Muscle layer of colon (tissue), 2 donors: Measurements from ENCODE around the gene C12orf60.

Experiments used
- H3K27ac ChIP-seq: one replicate; pipeline ENCODE4 v1.7.0; 2013; ENCODE audit warnings: low read depth, mild to moderate bottlenecking, low read length, moderate library complexity
- H3K27me3 ChIP-seq, 2 donors: one replicate each; pipeline ENCODE4 v1.7.0; 2013; ENCODE audit warnings: low read length in 2 of 2, mild to moderate bottlenecking in 2 of 2; ENCODE audit not compliant: insufficient read depth in 2 of 2, control insufficient read depth in 1 of 2
- H3K36me3 ChIP-seq: one replicate; pipeline ENCODE4 v1.7.0; 2013; ENCODE audit warnings: mild to moderate bottlenecking, low read length; ENCODE audit not compliant: insufficient read depth
- H3K4me1 ChIP-seq: one replicate; pipeline ENCODE4 v1.7.0; 2013; ENCODE audit warnings: mild to moderate bottlenecking, low read length; ENCODE audit not compliant: insufficient read depth
- H3K4me3 ChIP-seq, 2 donors: one replicate each; pipeline ENCODE4 v1.7.0; 2013; ENCODE audit warnings: low read length in 2 of 2, low read depth in 1 of 2, mild to moderate bottlenecking in 1 of 2, moderate library complexity in 1 of 2
- H3K9ac ChIP-seq: one replicate; pipeline ENCODE4 v1.7.0; 2013; ENCODE audit warnings: low read length
- H3K9me3 ChIP-seq: one replicate; pipeline ENCODE4 v1.7.0; 2013; ENCODE audit warnings: mild to moderate bottlenecking, low read length
- donor health status: abdominal sarcoma.
- donor health status: Adenocarcinoma of cecum.

C12orf60 gene

DNA sequence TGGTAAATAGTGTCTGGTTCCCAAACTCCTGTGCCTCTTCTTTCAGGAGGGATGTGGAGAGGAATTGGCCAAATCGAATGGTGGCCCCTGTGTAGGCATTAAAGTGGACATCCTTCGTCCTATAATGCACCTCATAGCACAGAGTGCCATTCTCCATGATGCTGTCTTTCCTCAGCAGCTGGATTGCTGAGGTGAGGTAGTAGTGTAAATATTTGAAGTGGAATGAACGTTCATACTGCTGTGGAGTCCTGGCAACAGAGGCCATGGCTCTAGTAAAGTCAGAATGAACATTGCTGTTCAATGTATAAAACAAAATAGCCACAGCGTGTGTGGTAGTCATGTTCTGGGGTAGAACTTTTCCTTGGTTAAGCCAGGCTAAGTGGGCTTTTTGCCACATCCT, 37.1 kb downstream of the C12orf60 start:
- peaks cover 10% of the 10 kb centered on the region for H3K4me1 ChIP-seq
- H3K9me3 ChIP-seq = no peaks in the 10 kb centered on the region
- no peak overlapping the region for H3K27ac ChIP-seq
- H3K36me3 ChIP-seq = no peaks in the 10 kb centered on the region
- H3K9ac ChIP-seq = no peak overlapping the region
- no peaks in the 10 kb centered on the region for H3K27me3 ChIP-seq
- no peak overlapping the region for H3K4me3 ChIP-seq

DNA sequence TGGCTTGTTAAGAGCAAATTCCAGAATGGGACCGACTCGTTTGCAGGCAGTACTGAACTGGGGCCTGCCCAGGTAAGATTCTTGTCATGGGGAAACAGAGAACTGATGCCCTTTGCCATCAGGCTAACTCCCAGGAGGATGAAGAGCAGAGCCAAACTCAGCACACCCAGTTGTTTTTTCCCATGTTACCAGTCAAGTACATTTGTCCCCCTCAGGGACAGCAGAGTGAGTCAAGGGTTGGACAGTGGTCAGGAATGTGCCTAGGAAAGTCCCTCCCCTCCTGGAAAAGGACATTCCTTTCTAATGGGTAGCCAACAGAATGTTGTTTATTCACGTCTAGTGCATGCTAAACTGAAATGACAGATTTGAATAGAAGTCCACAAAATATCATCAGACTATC, 38.3 kb downstream of the C12orf60 start:
- Histone ChIP-seq H3K4me1 (peaks cover 18% of the 10 kb centered on the region), H3K27ac (no peak overlapping the region), H3K4me3 (no peak overlapping the region), H3K27me3 (no peaks in the 10 kb centered on the region), H3K9ac (no peak overlapping the region), H3K9me3 (no peaks in the 10 kb centered on the region), H3K36me3 (no peaks in the 10 kb centered on the region)

DNA sequence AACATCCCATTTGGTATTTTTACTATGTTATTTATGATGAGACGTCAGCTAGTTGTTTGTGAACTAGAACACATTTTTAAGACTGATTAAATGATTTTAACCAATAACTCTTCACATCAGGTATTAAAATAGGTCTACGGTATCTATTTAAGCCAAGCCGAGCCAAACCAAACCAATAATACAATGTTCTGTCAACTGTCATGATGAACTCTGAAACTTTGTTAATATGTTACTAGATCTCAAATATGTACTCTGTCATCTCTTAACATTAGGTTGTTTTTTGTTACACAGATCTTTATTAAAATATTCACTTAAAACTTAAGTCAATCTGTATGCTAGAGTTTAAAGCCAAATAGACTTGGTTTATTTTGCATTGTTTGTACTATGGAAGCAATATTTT, 38.8 kb downstream of the C12orf60 start:
- no peaks in the 10 kb centered on the region for H3K9me3 ChIP-seq
- no peak overlapping the region for H3K4me3 ChIP-seq
- H3K9ac ChIP-seq = no peak overlapping the region
- H3K27me3 ChIP-seq = no peaks in the 10 kb centered on the region
- H3K4me1 ChIP-seq = peaks cover 18% of the 10 kb centered on the region
- no peaks in the 10 kb centered on the region for H3K36me3 ChIP-seq
- no peak overlapping the region for H3K27ac ChIP-seq

DNA sequence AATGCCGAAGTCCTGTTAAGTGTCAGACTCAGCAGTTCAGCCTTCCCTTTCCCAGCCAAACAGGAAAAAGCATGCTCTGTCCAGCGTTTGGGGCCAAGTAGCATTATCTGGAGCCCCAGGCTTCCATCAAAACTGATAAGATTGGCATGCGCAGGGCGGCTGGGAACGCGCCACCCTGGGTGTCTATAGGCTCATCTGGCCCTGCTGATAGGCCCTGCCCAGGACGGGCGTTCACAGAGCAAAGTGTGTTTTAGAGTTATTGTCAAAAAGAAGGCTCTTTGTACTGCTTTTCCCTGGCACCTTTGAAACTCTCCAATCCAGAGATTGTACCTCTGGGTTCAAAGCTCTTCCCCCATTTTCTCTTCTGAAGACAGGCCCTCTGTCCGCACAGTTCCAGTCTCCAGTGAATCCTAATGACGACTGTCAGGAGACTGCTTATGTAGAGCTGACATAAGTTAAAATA, 40.0 kb downstream of the C12orf60 start, which contains the start of gene ART4:
Gene ART4 (minus strand): TSS at position 102 of the 463 bp plus-strand sequence. CDS start 413 bp downstream, outside the sequence.
- no peaks in the 10 kb centered on the region for H3K27me3 ChIP-seq
- peaks cover 18% of the 10 kb centered on the region for H3K4me1 ChIP-seq
- no peak within 1 kb of the TSS for H3K27ac ChIP-seq
- H3K9me3 ChIP-seq = no peaks in the 10 kb centered on the region
- no peak within 1 kb of the TSS for H3K4me3 ChIP-seq
- no peak within 1 kb of the TSS for H3K9ac ChIP-seq
- H3K36me3 ChIP-seq = no peaks in the 10 kb centered on the region

DNA sequence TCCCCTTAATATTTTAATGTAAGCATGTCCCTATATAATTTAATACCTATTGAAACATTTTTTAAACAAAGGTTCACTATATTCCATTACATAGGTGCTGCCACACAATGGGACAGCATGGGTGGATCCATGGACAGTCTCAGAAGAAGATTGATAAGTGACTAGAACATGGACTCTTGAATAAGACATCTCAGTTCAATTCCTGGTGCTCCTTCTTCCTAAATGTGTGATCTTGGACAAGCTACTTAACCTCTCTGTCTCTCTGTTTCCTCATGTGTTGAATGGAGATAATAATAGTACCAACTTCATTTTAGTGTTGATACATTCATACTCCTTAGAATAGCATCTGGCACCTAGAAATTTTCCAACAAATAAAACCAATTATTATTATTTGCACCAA, 40.9 kb downstream of the C12orf60 start:
- no peaks in the 10 kb centered on the region for H3K36me3 ChIP-seq
- peaks cover 18% of the 10 kb centered on the region for H3K4me1 ChIP-seq
- no peaks in the 10 kb centered on the region for H3K9me3 ChIP-seq
- no peaks in the 10 kb centered on the region for H3K27me3 ChIP-seq
- no peak overlapping the region for H3K4me3 ChIP-seq
- H3K27ac ChIP-seq = no peak overlapping the region
- H3K9ac ChIP-seq = no peak overlapping the region

DNA sequence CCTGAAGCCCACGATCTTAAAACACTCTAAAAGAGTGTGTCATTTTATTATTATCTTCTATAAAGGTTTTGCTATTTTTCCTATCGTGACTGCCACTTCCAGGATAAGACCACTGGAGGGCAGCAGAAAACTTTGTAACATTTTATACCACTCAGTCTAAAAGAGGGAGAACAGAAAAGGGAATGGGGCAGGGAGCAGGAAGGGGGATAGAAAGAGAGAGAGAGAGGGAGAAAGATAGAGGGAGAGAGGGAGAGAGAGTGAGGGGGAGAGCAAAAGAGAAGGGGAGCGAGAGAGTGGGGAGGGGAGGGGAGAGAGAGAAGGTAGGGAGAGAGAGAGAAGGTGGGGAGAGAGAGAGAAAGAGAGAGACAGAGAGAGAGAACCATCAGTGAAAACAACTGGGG, 41.9 kb downstream of the C12orf60 start:
- no peak overlapping the region for H3K4me3 ChIP-seq
- no peaks in the 10 kb centered on the region for H3K9me3 ChIP-seq
- H3K27me3 ChIP-seq = no peaks in the 10 kb centered on the region
- no peak overlapping the region for H3K27ac ChIP-seq
- H3K36me3 ChIP-seq = no peaks in the 10 kb centered on the region
- H3K4me1 ChIP-seq = peaks cover 18% of the 10 kb centered on the region
- no peak overlapping the region for H3K9ac ChIP-seq

DNA sequence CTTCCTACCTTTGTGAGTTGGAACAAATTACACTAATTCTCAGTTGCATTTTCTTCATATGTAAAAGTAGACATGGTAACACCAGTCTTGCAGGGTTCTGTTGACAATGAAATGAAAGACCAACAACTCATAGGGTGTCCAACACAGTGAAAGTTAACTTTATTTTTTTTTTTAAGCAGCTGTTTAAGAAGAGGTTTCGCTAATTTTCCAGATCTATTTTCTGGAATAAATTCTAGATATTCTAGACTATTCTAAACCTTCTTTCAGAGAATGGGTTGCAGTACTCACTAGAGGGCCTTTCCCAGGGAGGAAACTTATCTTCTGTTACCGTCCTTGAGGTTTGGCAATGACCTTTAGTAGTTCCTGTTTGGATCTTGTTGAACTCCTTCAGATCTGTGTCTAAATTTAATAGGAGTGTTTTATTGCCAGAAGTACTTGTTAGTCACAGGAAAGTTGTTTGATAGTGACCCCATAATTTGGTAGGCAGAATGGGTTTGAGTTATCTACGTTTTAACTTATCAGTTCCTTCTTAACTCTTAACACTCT, 42.6 kb downstream of the C12orf60 start:
- H3K27ac ChIP-seq = no peak overlapping the region
- H3K27me3 ChIP-seq = no peaks in the 10 kb centered on the region
- H3K9ac ChIP-seq = no peak overlapping the region
- H3K36me3 ChIP-seq = no peaks in the 10 kb centered on the region
- H3K4me3 ChIP-seq = no peak overlapping the region
- H3K4me1 ChIP-seq = peaks cover 18% of the 10 kb centered on the region
- no peaks in the 10 kb centered on the region for H3K9me3 ChIP-seq

DNA sequence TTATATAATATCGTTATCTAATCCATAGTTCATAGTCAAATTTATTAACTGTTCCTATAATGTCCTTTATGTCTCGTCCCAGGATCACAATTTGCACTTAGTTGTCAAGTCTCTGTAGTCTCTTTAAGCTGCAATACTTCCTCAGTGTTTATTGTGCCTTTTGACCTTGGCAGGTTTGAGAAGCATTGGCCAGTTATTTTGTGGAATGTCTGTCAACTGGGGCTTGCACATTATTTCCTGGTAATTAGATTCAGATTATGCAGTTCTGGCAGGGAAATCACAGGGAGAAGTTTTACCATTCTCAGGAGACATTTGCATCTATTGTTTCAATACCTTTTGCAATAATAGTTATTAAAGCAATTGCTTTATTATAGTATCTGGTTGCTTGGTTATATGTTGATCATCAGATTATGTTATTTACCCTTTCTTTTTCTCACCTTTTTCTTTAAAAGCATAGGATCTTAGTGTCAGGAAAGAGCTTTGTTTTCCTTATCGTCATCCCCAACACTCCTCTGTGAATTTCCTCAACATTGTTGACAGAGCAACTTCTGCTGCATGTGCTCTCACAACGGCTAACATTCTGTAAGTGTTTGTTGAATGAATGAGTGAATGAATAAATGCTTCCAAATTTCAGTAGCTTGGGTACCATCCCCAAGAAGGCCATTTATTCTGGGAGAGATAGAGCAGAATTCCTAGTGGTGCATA, 43.6 kb downstream of the C12orf60 start:
- Histone ChIP-seq H3K36me3 (no peaks in the 10 kb centered on the region), H3K27ac (no peak overlapping the region), H3K9ac (no peak overlapping the region), H3K9me3 (no peaks in the 10 kb centered on the region), H3K4me3 (no peak overlapping the region), H3K4me1 (peaks cover 10% of the 10 kb centered on the region), H3K27me3 (no peaks in the 10 kb centered on the region)

DNA sequence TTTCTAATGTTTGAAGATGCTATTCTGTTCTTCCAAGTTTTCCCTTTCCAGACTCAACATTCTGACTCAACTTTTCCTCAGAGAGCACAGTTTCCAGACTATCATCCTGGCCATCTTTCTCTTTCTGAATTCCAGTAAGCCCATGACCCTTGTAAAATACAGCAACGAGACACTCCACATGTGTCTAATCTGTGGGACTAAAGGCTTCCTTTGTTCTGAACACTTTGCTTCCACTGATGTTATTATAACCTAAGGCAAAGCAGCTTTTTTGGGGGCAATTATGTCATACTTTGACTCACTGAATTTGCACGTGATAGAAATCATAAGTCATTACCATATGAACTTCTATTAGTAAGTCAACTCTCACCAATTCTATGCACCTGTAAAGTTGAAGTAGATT, 46.2 kb downstream of the C12orf60 start:
- Histone ChIP-seq H3K9ac (no peak overlapping the region), H3K27ac (no peak overlapping the region), H3K9me3 (no peaks in the 10 kb centered on the region), H3K4me1 (peaks cover 7% of the 10 kb centered on the region), H3K4me3 (no peak overlapping the region), H3K27me3 (no peaks in the 10 kb centered on the region), H3K36me3 (no peaks in the 10 kb centered on the region)

DNA sequence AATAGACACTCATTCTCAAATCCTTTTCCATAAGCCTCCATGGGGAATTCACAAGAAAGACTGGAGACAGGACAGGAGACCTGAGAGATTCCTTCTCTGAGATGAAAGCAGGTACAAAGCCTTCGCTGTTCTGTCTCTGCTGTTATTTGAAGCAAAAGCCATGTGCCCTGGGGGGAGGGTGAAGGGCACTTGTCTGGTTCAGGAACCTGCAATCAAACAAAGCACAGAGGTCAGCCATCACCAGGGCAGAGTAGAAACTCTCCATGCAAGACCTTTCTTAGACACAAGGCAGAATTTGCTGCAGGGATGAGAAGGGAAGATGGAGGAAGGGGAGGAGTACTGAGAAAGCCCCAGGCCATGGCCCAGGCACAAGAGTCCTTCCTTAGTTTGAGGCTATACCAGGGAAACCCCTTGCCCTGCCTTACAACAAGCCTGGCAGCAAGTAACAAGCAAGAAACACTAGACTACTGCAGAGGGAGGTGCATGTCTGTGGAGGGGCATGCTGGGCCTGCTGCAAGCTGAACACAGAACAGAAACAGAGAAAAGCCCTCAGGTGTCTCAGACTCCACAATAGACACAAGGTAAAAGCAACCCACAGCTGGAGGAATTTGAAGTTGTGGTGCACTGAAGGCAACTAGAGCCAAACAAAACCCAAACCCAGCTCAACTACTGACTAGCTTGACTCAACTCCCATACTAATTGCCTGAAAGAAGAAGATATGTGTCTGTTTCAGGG, 47.6 kb downstream of the C12orf60 start:
- Histone ChIP-seq H3K36me3 (no peaks in the 10 kb centered on the region), H3K27me3 (no peaks in the 10 kb centered on the region), H3K4me1 (peaks cover 4% of the 10 kb centered on the region), H3K27ac (no peak overlapping the region), H3K9ac (no peak overlapping the region), H3K9me3 (no peaks in the 10 kb centered on the region), H3K4me3 (no peak overlapping the region)

DNA sequence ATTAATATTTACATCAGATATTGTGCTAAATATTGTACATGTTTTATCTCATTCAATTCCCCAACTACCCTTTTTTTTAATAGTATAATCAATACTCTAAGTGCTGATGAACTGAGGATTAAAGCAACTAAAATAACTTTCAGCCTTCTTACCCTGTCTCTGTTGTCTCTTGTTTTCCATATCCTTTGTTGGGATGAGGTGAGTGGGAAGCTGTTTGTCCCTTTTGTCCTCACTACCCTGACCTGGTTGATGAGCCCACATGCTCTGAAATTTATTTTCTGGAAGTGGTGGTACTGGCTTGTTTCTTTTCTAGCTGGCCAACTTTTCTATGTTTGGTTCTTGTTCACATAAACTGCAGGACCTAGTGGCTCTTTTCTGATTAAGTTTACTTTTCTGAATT, 49.4 kb downstream of the C12orf60 start:
- Histone ChIP-seq H3K9me3 (no peaks in the 10 kb centered on the region), H3K27me3 (no peaks in the 10 kb centered on the region), H3K4me1 (no peaks in the 10 kb centered on the region), H3K4me3 (no peak overlapping the region), H3K36me3 (no peaks in the 10 kb centered on the region), H3K27ac (no peak overlapping the region), H3K9ac (no peak overlapping the region)
